ENCODE data around the gene PLEK2.

Gene PLEK2

GRCh38 chr14:67396381-67396970, 15.5 kb downstream of the PLEK2 start:
- DNase-seq, result no peak

DNA sequence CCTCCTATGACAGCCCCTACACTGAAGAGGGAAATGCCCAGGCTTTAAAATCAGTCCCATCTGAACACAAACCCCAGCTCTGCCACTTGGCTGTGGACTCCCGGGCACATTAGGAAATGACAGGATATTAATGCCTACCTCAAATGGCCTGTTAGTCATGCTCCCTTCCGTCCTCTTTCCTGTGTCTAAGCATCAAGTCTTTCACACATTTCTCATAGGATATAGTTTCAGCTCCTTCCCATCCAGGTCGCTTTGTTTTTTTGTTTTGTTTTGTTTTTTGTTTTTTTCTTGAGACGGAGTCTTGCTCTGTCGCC, 16.1 kb downstream of the PLEK2 start:
- DNase-seq, result no peak

- DNase-seq, result no peak
Measured at GRCh38 chr14:67395086-67395875, 16.7 kb downstream of the PLEK2 start.

DNA sequence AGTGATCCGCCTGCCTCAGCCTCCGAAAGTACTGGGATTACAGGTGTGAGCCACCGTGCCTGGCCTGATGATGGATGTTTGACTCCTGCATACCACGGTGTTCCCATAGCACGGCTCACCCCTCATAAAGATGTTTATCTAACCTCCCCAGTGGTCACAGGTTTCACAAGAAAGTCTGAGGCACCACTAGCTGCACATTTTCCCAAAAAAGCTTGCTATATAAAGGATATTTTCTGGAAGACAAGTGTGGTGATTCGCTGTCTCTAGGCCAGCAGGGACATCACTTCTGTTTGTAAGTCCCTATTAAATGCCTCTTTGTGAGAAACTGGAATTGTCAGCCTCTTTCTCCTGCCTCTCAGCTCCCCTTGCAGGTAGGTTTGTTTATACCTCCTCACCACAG, 18.3 kb downstream of the PLEK2 start:
- DNase-seq, result no peak

DNA sequence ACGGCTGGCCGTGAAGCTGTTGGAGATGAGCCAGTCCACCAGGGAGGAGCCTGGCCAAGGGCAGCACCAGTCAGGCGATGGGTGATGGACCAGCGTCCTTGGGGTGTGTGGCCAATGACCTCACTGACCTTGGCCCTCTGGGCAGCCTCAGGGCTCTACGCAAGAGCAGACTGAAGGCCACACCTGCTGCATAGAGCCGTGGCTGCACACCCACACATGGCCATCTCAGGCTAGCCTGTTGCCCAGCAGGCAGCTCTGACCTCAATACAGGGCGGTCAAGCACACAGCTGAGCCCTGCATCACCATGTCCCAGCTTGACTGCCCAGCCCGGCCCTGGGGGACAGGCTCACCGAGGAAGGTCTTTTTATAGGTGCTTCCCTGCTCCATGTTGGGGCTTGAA, 19.2 kb downstream of the PLEK2 start:
- no peak for DNase-seq

DNA sequence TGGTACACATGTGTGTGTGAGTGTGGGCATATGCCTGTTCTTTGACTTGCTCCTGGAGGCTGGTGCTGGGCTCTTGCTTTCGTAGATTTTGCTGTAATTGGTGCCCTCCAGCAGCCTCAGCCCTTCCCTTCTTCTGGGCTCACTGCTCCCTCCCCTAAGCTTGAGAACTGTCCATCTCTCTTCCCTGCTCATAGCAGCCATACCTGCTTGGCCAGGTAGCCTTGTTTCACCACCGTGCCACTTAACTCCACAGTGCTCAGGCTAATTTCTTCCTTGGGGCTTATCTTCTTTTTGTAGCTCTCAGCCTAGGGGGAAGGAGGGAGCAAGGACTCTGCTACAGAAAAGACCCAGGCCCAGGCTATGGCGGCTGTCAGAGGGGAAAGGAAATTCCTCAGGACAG, 19.8 kb downstream of the PLEK2 start:
- DNase-seq, result no peak

DNA sequence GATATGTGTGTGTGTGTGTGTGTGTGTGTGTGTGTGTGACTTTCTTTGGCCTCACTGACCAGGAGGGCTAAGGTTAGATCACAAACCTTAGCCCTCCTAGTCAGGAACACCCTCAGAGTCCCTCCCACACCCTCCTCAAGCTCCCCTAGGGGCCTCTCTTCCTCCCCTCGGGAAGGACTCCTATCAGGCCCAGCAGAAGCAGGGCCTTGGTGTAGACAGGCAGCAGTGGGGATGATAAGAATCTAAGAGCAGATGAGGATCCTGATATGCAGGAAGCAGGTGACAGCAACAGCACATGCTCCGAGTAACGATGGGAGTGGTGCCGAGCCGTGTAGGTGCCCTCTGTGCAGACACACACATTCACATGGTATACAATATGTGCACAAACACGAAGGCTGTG, 20.7 kb downstream of the PLEK2 start:
- no peak for DNase-seq

- no peak for DNase-seq
Measured at GRCh38 chr14:67389811-67390534, 22.0 kb downstream of the PLEK2 start.

DNA sequence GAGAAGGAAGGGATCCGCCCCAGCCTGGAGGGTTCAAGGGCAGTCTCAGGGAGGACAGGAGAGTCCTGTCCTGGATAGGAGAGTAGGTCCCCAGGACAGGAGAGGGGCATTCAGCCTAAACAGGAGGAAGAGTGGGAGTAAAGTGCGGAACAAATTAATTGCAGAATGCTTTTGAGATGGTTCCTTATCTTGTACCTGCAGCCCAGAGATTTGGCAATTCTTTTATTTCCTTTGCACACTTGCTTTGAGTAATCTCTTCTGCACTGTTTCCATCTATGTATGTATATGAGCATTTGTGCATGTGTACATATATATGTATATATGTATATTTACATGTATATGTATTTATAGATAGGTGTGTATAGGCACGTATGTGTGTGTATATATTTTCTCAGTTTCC, 22.7 kb downstream of the PLEK2 start:
- DNase-seq, result no peak

DNA sequence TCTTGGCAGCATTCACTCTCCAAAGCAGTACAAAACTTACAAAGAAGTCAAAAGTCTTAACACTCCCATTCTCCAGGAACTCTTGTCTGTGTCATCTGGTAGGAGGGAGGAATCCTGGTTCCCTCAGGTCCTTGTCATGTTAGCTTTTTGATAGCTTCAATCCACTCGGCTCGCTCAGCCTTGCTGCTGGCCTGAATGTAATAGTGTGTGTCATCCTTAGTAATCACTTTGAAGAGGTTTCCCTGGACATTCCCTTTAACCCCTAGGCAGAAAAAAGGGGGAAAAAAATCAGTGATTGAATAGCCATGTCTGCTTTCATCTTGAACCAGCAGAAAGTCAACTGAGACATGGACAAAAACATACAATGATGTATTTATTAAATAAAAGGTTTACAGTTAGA, 24.8 kb downstream of the PLEK2 start:
- DNase-seq, result no peak

- no peak for DNase-seq
Measured at GRCh38 chr14:67385618-67386017, 26.3 kb downstream of the PLEK2 start.

GRCh38 chr14:67385120-67385519, 26.8 kb downstream of the PLEK2 start:
- DNase-seq, result no peak

DNA sequence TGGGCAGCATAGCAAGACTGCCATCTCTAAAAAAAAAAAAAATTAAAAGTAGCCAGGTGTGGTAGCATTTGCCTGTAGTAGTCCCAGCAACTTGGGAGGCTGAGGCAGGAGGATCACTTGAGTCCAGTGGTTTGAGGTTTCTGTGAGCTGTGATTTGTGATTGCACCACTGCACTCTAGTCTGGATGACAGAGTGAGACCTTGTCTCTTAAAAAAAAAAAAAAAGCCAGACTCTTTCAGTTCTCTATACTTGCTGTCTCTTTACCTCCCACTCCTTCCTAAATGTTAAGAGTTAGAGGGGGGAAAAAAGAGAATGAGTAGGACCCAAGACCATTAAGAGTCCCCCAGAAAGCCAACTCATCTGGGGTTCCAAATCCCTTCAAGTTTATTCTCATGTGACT, 34.0 kb downstream of the PLEK2 start:
- DNase-seq, result no peak

DNA sequence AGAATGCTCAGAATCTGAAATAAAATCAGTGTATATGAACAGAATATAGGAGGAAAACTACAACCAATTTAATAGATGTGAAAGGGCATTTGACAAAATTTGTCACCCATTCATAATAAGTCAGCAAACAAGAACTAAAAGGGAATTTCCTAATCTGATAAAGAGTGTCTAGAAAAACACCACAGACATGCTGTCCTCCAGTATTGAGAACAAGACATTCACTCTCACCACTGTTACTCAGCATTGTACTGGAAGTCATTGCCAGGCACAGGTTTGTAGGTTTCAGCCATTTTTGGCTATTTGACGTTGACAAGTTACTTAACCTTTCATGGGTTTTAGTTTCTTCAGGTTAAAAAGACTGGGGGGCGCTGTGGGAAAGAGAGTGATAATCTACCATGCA, 38.6 kb downstream of the PLEK2 start:
- DNase-seq, result no peak

GRCh38 chr14:67372833-67373232, 39.1 kb downstream of the PLEK2 start:
- DNase-seq, result no peak

GRCh38 chr14:67371247-67372148, 40.5 kb downstream of the PLEK2 start:
- no peak for DNase-seq

DNA sequence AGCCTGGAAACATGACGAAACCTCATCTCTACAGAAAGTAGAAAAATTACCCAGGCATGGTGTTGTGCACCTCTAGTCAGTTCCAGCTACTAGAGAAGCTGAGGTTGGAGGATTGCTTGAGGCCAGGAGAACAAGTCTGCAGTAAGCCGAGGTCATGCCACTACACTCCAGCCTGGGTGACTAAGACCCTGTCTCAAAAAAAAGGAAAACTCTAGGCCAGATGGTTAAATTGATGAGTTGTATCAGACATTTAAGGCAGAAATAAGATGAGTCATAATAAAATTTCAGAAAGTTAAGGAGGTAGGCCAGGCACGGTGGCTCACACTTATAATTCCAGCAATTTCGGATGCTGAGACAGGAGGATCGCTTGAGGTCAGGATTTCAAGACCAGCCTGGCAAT, 41.1 kb downstream of the PLEK2 start:
- DNase-seq, result no peak

- no peak for DNase-seq
Measured at GRCh38 chr14:67365476-67365875, 46.5 kb downstream of the PLEK2 start.

GRCh38 chr14:67360470-67361206, 51.3 kb downstream of the PLEK2 start:
- no peak for DNase-seq

DNA sequence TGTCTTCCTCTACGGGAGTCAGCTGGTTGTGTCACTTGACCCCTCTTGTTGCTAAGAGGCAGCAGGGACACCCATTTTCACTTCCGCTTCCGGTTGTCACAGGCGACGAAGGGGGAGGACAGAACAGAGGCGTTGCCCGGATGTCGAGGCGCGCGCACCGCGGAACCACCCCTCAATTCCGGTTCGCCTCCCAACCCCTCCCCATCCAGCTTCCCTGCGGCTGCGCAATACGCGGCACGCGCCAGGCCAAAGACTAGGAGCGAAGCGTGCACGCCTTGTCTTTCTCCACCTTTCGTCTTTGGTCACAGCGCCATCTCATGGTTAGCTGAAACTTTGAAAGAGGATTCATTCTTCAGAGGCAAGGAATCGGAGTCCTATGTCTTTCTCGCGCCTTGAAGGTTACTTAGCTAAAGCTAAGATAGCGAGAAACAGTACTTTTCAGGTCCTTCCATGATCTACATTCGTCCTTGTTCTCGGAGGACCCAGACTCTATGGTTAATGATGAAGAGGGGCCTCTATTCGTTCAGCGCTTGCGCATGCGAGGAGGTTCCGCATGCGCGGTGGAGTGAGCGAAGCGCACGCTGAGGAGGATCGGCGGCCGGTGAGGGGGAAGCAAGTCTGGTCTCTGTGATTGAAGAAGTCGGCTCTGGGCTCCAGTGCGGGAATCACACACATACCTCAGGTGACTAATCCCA, 52.0 kb downstream of the PLEK2 start, which contains the start of the genes ATP6V1D and EIF2S1:
TSS of gene ATP6V1D (minus strand) at position 30 of the 695 bp plus-strand sequence. CDS start 106 bp downstream, outside the sequence.
TSS of gene EIF2S1 (plus strand) at position 554 of the 695 bp plus-strand sequence. CDS start 4,440 bp downstream, outside the sequence.
- peak; percentile 97 for DNase-seq

- peak; percentile 13 for DNase-seq
Measured at GRCh38 chr14:67358924-67359774, 52.8 kb downstream of the PLEK2 start.

All from NCI-H510A treated with DMSO at 0.1 percent for 48 hours (cell line).